Neural crest cell (in vitro differentiated cells): ENCODE data around the gene TTLL3. TPM values are rescaled to one million over a fixed set of nuclear protein-coding genes. Genes with fewer than 3 reads are reported as not detected.

Experiments used
- DNase-seq: peaks from one replicate; pipeline ENCODE4 v3.0.0; 2021; ENCODE audit warnings: low read depth, mixed read lengths, low spot score
- H3K27ac Mint-ChIP-seq: one replicate; pipeline ENCODE4 v1.8.0; 2021; ENCODE audit warnings: mild to moderate bottlenecking, mixed read lengths; ENCODE audit not compliant: unreplicated experiment
- H3K27me3 Mint-ChIP-seq: 2 replicates; pipeline ENCODE4 v1.8.0; 2021; ENCODE audit warnings: low read depth, mild to moderate bottlenecking, mixed read lengths
- H3K36me3 Mint-ChIP-seq: 2 replicates; pipeline ENCODE4 v1.8.0; 2021; ENCODE audit warnings: low read depth, mild to moderate bottlenecking, mixed read lengths
- H3K4me1 Mint-ChIP-seq: 2 replicates; pipeline ENCODE4 v1.8.0; 2021; ENCODE audit warnings: mixed read lengths
- H3K4me3 Mint-ChIP-seq: one replicate; pipeline ENCODE4 v1.8.0; 2021; ENCODE audit warnings: mild to moderate bottlenecking, mixed read lengths
- H3K9me3 Mint-ChIP-seq: 2 replicates; pipeline ENCODE4 v1.8.0; 2021; ENCODE audit warnings: mixed read lengths
- total RNA-seq: library from RNA; stranded (reverse); gene quantifications from 2 replicates; pipeline ENCODE4 v1.2.1, GENCODE V29; 2021
- TF ChIP-seq, protein P1 (sequence below): fragments of 200-600 bp; sonication (generic); conservative IDR thresholded peaks from 2 replicates; pipeline ENCODE4 v1.5.0; 2021; ENCODE audit warnings: antibody characterized with exemption, mild to moderate bottlenecking

Gene TTLL3
- total RNA-seq, 1 donor from 2014 or later: 28.3 TPM

DNA sequence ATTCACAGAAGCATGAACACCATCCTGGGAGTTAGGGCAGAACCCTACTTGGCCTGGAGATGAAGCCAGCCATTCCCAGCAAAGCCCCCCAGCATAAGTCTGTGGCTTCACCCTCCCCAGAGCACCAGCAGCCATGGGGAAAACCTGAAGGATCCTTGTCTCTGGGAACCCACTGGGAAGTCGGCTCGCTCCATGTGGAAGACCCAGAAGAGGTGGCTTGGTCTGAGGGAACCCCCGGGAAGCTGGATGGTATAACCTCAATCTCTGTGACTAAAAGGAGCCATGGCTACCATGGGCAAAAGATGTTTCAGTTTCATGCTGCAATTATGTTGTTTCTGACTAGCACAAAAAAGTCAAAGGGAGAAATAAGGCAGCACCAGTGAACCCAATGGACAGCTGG, 45.5 kb downstream of the TTLL3 start:
- Mint-ChIP-seq H3K4me3 (no peak overlapping the region), H3K9me3 (no peaks in the 10 kb centered on the region), H3K36me3 (no peaks in the 10 kb centered on the region), H3K27ac (no peak overlapping the region), H3K27me3 (no peaks in the 10 kb centered on the region), H3K4me1 (peaks cover 20% of the 10 kb centered on the region)
- no peak for DNase-seq
- TF ChIP-seq, protein P1, sequence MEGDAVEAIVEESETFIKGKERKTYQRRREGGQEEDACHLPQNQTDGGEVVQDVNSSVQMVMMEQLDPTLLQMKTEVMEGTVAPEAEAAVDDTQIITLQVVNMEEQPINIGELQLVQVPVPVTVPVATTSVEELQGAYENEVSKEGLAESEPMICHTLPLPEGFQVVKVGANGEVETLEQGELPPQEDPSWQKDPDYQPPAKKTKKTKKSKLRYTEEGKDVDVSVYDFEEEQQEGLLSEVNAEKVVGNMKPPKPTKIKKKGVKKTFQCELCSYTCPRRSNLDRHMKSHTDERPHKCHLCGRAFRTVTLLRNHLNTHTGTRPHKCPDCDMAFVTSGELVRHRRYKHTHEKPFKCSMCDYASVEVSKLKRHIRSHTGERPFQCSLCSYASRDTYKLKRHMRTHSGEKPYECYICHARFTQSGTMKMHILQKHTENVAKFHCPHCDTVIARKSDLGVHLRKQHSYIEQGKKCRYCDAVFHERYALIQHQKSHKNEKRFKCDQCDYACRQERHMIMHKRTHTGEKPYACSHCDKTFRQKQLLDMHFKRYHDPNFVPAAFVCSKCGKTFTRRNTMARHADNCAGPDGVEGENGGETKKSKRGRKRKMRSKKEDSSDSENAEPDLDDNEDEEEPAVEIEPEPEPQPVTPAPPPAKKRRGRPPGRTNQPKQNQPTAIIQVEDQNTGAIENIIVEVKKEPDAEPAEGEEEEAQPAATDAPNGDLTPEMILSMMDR: no peak

DNA sequence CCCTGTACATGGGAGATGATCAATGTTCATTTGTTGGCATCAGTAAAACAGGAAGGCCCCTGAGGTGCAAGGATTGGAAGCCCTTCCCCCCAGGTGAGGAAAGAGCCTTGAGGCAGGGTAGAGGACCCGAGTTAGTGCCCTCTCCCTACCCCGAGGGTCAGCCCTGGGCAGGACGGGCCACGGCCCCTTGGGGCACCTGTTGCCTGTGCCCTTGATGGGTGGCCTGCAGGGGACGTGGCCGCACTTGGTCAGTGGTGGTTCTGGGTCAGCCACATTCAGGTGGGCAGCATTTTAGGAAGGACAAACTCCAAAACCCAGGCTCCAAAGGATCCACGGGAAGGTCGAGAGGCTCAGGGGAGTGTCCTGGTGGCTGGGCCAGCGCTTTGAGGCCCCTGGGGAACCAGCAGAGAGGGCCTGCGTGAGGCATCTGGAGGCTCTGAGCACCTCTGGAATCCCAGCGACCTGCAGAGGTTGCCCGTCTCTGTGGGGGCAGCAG, 49.5 kb downstream of the TTLL3 start:
- TF ChIP-seq, protein P1: no peak
- no peak for DNase-seq
- H3K4me1 Mint-ChIP-seq: peaks cover 13% of the 10 kb centered on the region
- no peaks in the 10 kb centered on the region for H3K36me3 Mint-ChIP-seq
- H3K4me3 Mint-ChIP-seq: no peak overlapping the region
- no peaks in the 10 kb centered on the region for H3K9me3 Mint-ChIP-seq
- H3K27me3 Mint-ChIP-seq: no peaks in the 10 kb centered on the region
- H3K27ac Mint-ChIP-seq: no peak overlapping the region

DNA sequence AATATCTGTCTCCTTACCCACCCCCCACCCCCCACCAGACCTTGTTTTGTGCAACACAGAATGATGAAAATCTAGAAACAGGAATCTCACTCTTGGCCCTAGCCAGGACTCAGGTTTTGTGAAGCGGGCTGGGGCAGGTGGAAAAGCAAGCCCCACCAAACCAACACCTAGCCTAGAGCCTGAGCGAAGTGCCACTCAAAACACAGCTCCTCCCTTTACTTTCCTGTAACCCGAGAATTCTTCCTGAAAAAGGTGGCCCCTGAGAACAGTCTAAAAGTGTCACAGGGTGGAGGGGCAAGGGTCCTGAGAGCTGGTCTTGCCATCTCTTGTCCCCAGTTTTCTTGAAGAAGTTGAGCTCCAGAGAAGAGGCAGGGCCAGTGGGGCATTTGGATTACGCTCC, 51.1 kb downstream of the TTLL3 start:
- H3K9me3 Mint-ChIP-seq: no peaks in the 10 kb centered on the region
- no peak overlapping the region for H3K27ac Mint-ChIP-seq
- peaks cover 13% of the 10 kb centered on the region for H3K4me1 Mint-ChIP-seq
- no peaks in the 10 kb centered on the region for H3K27me3 Mint-ChIP-seq
- H3K4me3 Mint-ChIP-seq: no peak overlapping the region
- DNase-seq: no peak
- TF ChIP-seq, protein P1: no peak
- H3K36me3 Mint-ChIP-seq: no peaks in the 10 kb centered on the region

DNA sequence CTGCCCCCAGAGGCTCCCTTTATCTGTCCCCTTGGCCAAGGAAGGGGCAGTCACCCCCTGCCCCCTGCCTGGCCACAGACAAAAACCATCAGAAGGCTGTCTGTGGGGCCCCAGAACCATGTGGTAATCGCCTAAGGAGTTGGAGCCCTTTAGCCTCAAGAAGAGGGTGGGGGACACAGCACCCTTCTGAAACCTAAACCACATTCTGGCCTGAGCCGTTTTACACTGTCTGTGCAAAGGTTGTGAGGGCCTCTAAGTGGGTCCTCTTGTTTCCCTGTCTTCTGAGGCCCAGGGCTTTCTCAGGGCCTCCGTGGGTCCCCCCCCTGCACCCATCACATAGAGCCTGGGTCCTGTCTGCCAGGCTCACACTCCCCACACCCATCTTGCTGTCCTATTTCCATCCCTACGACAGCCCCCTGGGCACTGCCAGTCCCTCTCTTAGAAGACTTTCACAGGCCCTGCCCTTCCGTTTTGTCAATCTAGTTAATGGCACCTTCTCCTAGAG, 51.6 kb downstream of the TTLL3 start:
- no peaks in the 10 kb centered on the region for H3K27me3 Mint-ChIP-seq
- H3K4me3 Mint-ChIP-seq: no peak overlapping the region
- H3K27ac Mint-ChIP-seq: peak overlapping the region; percentile 90
- DNase-seq: no peak
- H3K9me3 Mint-ChIP-seq: no peaks in the 10 kb centered on the region
- no peaks in the 10 kb centered on the region for H3K36me3 Mint-ChIP-seq
- TF ChIP-seq, protein P1: no peak
- H3K4me1 Mint-ChIP-seq: peaks cover 13% of the 10 kb centered on the region

DNA sequence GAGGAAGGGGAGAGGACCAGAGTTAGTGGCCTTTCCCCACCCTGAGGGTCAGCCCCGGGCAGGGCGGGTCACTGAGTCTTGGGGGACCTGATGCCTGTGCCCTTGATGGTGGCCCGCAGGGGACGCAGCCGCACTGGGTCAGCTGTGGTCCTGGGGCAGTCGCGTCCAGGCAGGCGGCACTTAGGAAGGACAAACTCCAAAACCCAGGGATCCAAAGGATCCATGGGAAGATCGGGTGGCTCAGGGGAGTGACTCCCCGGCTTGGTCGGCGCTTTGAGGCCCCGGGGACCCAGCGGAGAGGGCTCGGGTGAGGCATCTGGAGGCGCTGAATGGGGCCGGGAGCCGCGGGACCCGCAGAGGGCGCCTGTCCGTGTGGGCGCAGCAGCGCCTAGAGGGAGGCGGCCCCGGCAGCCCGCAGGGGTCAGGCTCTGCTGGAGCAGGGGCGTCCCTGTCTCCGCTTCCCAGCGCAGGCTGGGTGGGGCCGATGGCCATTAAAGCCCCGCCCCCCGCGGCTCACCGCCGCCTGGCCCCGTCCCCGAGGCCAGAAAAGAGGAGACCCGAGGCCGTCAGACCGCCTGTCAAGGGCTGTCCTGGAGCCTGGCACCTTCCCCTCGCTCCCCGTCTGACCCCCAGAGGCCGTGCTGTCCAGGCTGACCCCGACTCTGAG, 52.5 kb downstream of the TTLL3 start:
- Mint-ChIP-seq H3K27me3 (no peaks in the 10 kb centered on the region), H3K27ac (peak overlapping the region; percentile 90), H3K4me3 (peak overlapping the region; percentile 62)

More for the DNA sequence above, 52.5 kb downstream of the TTLL3 start:
- H3K4me1 Mint-ChIP-seq: peaks cover 13% of the 10 kb centered on the region
- TF ChIP-seq, protein P1: peak; percentile 51
- no peaks in the 10 kb centered on the region for H3K9me3 Mint-ChIP-seq
- no peaks in the 10 kb centered on the region for H3K36me3 Mint-ChIP-seq
- DNase-seq: peak; percentile 63
